Choroid plexus epithelial cell (primary cell): ENCODE measurements around the gene PVALEF.

Source experiments
- DNase-seq: peaks from one replicate; pipeline ENCODE4 v3.0.0-alpha.2; 2010; ENCODE audit warnings: low read depth
- H3K4me3 ChIP-seq: 2 replicates; pipeline ENCODE4 v1.5.1; 2011; ENCODE audit warnings: low read depth, mild to moderate bottlenecking, control low read depth, low read length, moderate library complexity
- TF ChIP-seq, protein P1 (sequence below): conservative IDR thresholded peaks from 2 replicates; pipeline ENCODE4 v1.5.1; 2011; ENCODE audit warnings: low read depth, mild to moderate bottlenecking, control low read depth, inconsistent platforms, low read length, moderate library complexity

PVALEF gene

DNA sequence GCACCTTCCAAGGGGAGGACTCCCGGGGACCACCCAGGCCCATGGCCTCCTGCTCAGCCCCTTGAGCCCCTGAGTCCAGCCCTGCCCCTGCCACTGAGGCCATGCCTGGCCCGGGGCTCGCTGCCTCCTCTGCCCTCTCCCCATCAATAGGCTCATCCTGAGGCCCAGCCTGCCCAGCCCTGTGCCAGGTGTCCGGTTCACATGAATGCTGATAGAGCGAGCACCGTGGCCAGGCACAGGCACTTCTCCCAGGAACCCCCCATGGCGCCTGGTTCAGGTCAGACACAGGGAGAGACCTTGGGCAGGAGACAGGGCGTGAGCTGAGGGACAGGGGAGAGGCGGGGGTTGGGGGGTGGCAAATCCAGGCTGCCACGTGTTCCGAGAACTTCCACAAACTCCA, 2.8 kb upstream of the PVALEF start:
- no peak for DNase-seq
- no peak overlapping the region for H3K4me3 ChIP-seq
- TF ChIP-seq, protein P1, sequence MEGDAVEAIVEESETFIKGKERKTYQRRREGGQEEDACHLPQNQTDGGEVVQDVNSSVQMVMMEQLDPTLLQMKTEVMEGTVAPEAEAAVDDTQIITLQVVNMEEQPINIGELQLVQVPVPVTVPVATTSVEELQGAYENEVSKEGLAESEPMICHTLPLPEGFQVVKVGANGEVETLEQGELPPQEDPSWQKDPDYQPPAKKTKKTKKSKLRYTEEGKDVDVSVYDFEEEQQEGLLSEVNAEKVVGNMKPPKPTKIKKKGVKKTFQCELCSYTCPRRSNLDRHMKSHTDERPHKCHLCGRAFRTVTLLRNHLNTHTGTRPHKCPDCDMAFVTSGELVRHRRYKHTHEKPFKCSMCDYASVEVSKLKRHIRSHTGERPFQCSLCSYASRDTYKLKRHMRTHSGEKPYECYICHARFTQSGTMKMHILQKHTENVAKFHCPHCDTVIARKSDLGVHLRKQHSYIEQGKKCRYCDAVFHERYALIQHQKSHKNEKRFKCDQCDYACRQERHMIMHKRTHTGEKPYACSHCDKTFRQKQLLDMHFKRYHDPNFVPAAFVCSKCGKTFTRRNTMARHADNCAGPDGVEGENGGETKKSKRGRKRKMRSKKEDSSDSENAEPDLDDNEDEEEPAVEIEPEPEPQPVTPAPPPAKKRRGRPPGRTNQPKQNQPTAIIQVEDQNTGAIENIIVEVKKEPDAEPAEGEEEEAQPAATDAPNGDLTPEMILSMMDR, result no peak

DNA sequence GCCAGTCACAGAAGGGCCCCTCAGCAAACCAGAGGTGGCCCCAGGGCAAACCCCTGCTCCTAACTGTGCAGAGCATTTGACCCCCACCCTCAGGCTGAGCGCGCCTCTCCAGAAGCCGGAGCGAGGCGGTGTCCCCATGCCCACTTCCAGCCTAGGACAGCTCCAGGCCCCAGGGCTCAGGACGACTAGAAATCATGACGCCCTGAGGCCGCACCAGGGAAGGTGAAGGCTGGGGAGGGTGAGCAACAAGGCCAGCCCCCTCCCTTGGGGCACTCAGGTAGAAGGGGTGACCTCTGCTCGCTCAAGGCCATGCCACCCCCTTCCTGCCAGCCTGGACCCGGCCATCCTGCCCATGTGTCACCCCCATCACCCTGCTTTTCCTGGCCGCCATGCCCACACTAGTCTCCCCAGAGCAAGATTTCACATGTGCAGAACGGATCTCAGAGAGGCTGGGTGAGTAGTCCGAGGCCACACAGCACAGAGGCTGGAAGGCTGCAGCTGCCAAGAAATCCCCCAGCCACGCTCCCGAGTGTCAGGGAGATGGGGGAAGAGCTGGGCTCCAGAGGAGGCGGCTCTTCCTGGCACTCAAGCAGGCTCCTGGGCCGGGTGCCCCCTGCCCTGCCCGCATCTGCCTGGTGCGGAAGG, 2.1 kb upstream of the PVALEF start:
- TF ChIP-seq, protein P1, result no peak
- DNase-seq, result no peak
- H3K4me3 ChIP-seq, result no peak overlapping the region

DNA sequence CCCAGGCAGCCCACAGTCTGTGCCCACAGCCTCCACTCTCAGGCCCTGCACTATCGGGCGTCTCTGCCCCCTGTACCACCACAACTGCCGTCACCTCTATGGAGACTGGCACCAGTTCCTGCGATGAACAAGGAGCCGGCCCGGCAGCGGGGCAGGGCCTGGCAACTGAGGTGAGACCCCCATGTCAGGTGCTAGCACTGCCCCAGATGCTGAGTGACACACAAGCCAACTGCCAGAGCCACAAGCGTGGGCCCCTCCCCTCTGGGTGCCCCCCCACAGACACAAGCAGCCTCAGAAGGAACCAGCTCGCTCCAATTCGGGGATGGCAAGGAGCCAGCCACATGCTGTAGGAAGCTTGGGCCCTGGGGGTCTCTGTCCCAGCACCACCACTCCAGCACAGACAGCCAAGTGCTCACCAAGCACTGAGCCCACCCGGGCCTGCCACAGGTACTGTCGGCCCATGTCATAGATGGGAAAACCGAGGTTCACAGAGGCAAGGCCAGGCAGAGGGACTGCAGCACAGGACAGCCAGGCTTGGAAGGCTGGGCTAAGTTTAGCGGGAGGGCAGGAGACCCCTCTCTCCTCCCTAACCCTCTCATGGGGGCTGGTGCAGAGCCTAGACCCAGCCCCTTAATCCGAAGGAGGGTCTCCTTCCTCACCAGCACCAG, 1.5 kb upstream of the PVALEF start:
- no peak overlapping the region for H3K4me3 ChIP-seq
- TF ChIP-seq, protein P1, result no peak
- DNase-seq, result no peak

DNA sequence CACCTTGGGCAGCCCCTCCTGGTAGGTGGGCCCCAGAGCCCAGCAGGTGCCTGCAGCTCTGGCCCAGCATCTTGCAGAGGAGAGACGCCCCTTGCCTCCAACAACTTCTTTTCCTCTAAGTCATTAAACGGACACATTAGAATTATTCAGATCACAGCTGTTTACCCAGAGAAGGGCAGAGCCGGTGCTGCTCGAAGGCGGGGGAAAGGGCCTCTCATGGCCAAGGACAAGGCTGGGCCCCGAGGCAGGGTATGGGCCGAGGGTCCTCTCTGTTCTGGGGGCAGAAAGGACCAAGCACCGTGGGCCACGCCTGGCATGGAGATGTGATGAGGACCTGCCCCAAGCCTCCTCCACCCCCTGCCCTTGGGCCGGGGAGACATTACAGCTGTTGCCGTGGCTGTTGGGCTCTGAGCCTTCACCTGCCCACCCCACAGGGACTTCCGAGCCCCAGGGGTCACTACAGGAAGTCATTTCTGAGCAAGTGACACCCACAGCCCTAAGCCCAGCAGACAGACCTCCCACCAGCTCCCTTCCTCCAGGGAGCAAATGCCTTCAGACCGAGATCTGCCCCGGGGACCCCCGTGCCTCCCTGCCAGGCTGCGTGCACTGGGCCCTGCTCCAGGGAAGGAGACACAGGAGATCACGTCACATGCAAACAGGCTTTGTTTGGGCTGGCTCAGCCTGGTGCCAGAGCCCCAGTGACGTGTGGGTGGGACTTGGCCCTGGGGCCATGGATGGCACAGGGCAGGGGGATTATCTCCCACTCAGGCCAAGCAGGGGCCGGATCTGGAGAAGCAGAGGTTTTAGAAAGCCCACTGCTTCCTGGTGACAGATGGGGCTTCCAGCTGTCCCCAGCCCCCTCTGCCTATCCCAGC, 699 bp upstream of the PVALEF start:
- TF ChIP-seq, protein P1, result no peak
- no peak for DNase-seq

DNA sequence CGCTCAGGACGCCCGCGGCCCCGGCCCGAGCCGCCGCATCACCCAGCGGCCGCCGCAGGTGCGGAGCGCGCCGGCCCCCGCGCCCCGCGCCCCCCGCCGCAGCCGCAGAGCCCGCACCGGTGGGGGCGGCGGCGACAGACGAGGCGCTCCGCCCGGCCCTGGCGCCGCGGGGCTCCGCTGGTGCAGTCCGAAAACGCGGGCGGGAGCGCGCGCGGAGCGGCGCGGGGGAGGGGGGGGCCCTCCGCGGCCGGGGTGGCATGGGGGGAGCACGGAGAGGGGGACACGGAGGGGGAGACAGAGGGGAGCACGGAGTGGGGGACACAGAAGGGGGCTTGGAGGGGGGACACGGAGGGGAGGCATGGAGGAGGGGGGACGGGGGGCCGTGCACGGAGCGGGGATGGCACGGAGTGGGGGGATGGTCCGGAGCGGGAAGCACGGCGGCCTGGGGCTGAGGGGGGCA, 756 bp downstream of the PVALEF start, which contains the start of gene AATK:
Gene AATK (minus strand): TSS at position 189 of the 460 bp plus-strand sequence. CDS start 229 bp downstream, outside the sequence.
- H3K4me3 ChIP-seq, result no peak within 1 kb of the TSS
- DNase-seq, result no peak
- TF ChIP-seq, protein P1, result no peak

More for the DNA sequence above, 699 bp upstream of the PVALEF start:
- no peak overlapping the region for H3K4me3 ChIP-seq

DNA sequence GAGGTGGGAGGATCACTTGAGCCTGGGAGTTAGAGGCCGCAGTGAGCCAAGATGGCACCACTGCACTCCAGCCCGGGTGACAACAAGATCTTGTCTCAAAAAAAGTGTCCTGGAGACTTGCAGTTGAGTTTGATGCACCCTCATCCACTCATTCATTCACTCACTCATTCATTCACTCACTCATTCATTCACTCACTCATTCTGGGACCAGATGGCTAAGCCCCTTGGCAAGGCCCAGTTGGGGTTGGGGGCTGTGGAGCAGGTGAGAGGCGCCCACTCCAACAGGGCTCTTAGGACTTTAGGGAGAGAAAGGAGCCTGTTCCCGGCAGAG, 1.9 kb downstream of the PVALEF start:
- H3K4me3 ChIP-seq, result no peak overlapping the region
- DNase-seq, result no peak
- TF ChIP-seq, protein P1, result no peak
